DOHH2 (cell line): ENCODE measurements around the gene CD34.
"Not testable (repeated sequence)": the region's sequence is repeated elsewhere in the genome, so short reads cannot be mapped to it uniquely, and the experiment has no call there.

Experiments used
- H3F3A ChIP-seq: fragments of 200-600 bp; sonication (generic), shearing (Covaris generic); 2 replicates; pipeline ENCODE4 v1.6.0; 2016; ENCODE audit warnings: antibody characterized with exemption, mild to moderate bottlenecking; ENCODE audit not compliant: control insufficient read depth, insufficient read depth
- H3K27ac ChIP-seq: fragments of 200-600 bp; sonication (generic); 2 replicates; pipeline ENCODE4 v1.5.1; 2014; ENCODE audit warnings: low read depth, mild to moderate bottlenecking, low read length, moderate library complexity
- H3K27me3 ChIP-seq: fragments of 200-600 bp; sonication (generic); 2 replicates; pipeline ENCODE4 v1.6.1; 2014; ENCODE audit warnings: mild to moderate bottlenecking, low read length, mixed read lengths; ENCODE audit not compliant: control insufficient read depth
- H3K36me3 ChIP-seq: fragments of 200-600 bp; sonication (generic); 2 replicates; pipeline ENCODE4 v1.6.1; 2014; ENCODE audit warnings: mild to moderate bottlenecking, low read length, moderate library complexity, mixed read lengths; ENCODE audit not compliant: control insufficient read depth
- H3K4me1 ChIP-seq: fragments of 200-600 bp; sonication (generic); 2 replicates; pipeline ENCODE4 v1.6.1; 2014; ENCODE audit warnings: mild to moderate bottlenecking, low read length, mixed read lengths; ENCODE audit not compliant: control insufficient read depth
- H3K4me2 ChIP-seq: fragments of 200-600 bp; sonication (generic); 2 replicates; pipeline ENCODE4 v1.6.0; 2014; ENCODE audit warnings: mild to moderate bottlenecking, low read length, moderate library complexity
- H3K4me3 ChIP-seq: fragments of 200-600 bp; sonication (generic); 2 replicates; pipeline ENCODE4 v1.5.1; 2014; ENCODE audit warnings: mild to moderate bottlenecking, low read length, mixed read lengths
- H3K79me2 ChIP-seq: fragments of 200-600 bp; sonication (generic); 2 replicates; pipeline ENCODE4 v1.6.1; 2014; ENCODE audit warnings: mild to moderate bottlenecking, low read length, mixed read lengths; ENCODE audit not compliant: control insufficient read depth
- H3K9me2 ChIP-seq: fragments of 200-600 bp; sonication (generic); replicated peaks from 2 replicates; pipeline ENCODE4 v1.6.1; 2014; ENCODE audit warnings: mild to moderate bottlenecking, low read length, mixed read lengths; ENCODE audit not compliant: control insufficient read depth
- H3K9me3 ChIP-seq: fragments of 200-600 bp; sonication (generic); 2 replicates; pipeline ENCODE4 v1.6.1; 2014; ENCODE audit warnings: antibody characterized with exemption, low read length, mixed read lengths; ENCODE audit not compliant: control insufficient read depth, insufficient read depth
- H4K20me1 ChIP-seq: fragments of 200-600 bp; sonication (generic); 2 replicates; pipeline ENCODE4 v1.6.0; 2014; ENCODE audit warnings: low read depth, mild to moderate bottlenecking, antibody characterized with exemption, low read length, moderate library complexity; ENCODE audit not compliant: control insufficient read depth, insufficient read depth
- CTCF ChIP-seq: fragments of 200-600 bp; sonication (generic); IDR thresholded peaks from one replicate; pipeline ENCODE4 v1.5.1; 2014; ENCODE audit warnings: antibody characterized with exemption, mild to moderate bottlenecking, low read depth, low read length; ENCODE audit not compliant: poor library complexity, severe bottlenecking
- EZH2phosphoT487 ChIP-seq: fragments of 200-600 bp; sonication (generic); IDR thresholded peaks from 2 replicates; pipeline ENCODE4 v1.6.1; 2017; ENCODE audit warnings: borderline replicate concordance, mild to moderate bottlenecking, antibody characterized with exemption, low read length, moderate library complexity, mixed read lengths

Gene CD34

GRCh38 chr1:207926984-207927383 lies 16.1 kb upstream of the CD34 start:
- TF ChIP-seq EZH2phosphoT487 (no peak), CTCF (no peak)
- Histone ChIP-seq H3K27me3 (peaks cover 34% of the 10 kb centered on the region), H4K20me1 (no peaks in the 10 kb centered on the region), H3K4me3 (no peak overlapping the region), H3K36me3 (no peaks in the 10 kb centered on the region), H3K4me1 (no peaks in the 10 kb centered on the region), H3K4me2 (no peak overlapping the region), H3K9me3 (no peaks in the 10 kb centered on the region), H3K27ac (no peak overlapping the region), H3K79me2 (no peaks in the 10 kb centered on the region), H3K9me2 (no peaks in the 10 kb centered on the region), H3F3A (no peaks in the 10 kb centered on the region)

GRCh38 chr1:207925969-207926368 lies 15.0 kb upstream of the CD34 start:
- H3K9me3 ChIP-seq, H3K4me3 ChIP-seq, H3F3A ChIP-seq, H3K4me2 ChIP-seq, H3K79me2 ChIP-seq, H4K20me1 ChIP-seq, H3K27ac ChIP-seq, H3K9me2 ChIP-seq, H3K4me1 ChIP-seq, H3K36me3 ChIP-seq: not testable (repeated sequence)
- peaks cover 40% of the 10 kb centered on the region for H3K27me3 ChIP-seq

DNA sequence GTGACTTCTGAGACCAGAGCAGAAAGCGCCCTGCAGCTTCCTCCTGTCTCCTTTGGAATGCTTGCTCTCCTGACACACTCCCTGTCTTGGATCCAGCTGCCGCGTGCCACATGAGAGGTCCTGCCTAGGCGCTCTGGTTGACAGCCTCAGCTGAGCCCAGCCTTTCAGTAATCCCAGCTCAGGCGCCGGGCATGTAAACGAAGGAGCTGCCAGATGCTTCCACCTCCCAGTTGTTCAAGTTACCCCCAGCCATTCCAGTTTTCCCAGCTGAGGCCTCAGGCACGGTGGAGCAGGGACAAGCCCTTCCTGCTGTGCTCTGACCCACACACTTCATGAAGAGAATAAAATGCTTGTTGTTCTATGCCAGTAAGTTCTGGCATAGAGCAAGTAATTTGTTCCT lies 14.3 kb upstream of the CD34 start:
- no peaks in the 10 kb centered on the region for H3K9me3 ChIP-seq
- TF ChIP-seq CTCF (no peak), EZH2phosphoT487 (no peak)
- no peaks in the 10 kb centered on the region for H3F3A ChIP-seq
- H3K36me3 ChIP-seq, result no peaks in the 10 kb centered on the region
- H3K9me2 ChIP-seq, result no peaks in the 10 kb centered on the region
- H3K27ac ChIP-seq, result no peak overlapping the region
- H3K4me2 ChIP-seq, result no peak overlapping the region
- no peak overlapping the region for H3K4me3 ChIP-seq
- H3K79me2 ChIP-seq, result no peaks in the 10 kb centered on the region
- peaks cover 47% of the 10 kb centered on the region for H3K27me3 ChIP-seq
- H3K4me1 ChIP-seq, result no peaks in the 10 kb centered on the region
- H4K20me1 ChIP-seq, result no peaks in the 10 kb centered on the region

- Histone ChIP-seq H3K9me3 (no peaks in the 10 kb centered on the region), H3K4me1 (no peaks in the 10 kb centered on the region), H3K27me3 (peaks cover 48% of the 10 kb centered on the region), H3K9me2 (no peaks in the 10 kb centered on the region), H3F3A (no peaks in the 10 kb centered on the region), H3K27ac (no peak overlapping the region), H3K79me2 (no peaks in the 10 kb centered on the region), H3K4me3 (no peak overlapping the region), H3K36me3 (no peaks in the 10 kb centered on the region), H4K20me1 (no peaks in the 10 kb centered on the region), H3K4me2 (no peak overlapping the region)
- no peak for TF ChIP-seq EZH2phosphoT487
- TF ChIP-seq CTCF, result no peak
Observed at GRCh38 chr1:207923561-207923960, 12.6 kb upstream of the CD34 start.
